NOMO-1 treated with dmso at 0.1 percent for 144 hours (cell line): ENCODE measurements around the gene EPN3.

ENCODE experiments used
- DNase-seq: peaks from one replicate; lab custom pipeline; 2025; ENCODE audit not compliant: unreplicated experiment; lab: John Stamatoyannopoulos, UW

EPN3 gene

GRCh38 chr17:50586421-50587247, 54.1 kb downstream of the EPN3 start:
- DNase-seq, result no peak

GRCh38 chr17:50587571-50587970, 55.0 kb downstream of the EPN3 start:
- DNase-seq, result no peak

- no peak for DNase-seq
Observed at GRCh38 chr17:50588391-50589049, 56.0 kb downstream of the EPN3 start.

GRCh38 chr17:50589095-50589705, 56.7 kb downstream of the EPN3 start:
- no peak for DNase-seq

GRCh38 chr17:50590946-50591737, 58.6 kb downstream of the EPN3 start:
- DNase-seq, result no peak

- DNase-seq, result no peak
Observed at GRCh38 chr17:50593321-50593720, 60.8 kb downstream of the EPN3 start.
